GM18508 (cell line): ENCODE results near the gene ENDOD1.

Source experiments
- ATAC-seq: cut with Tn5 transposase; IDR thresholded peaks from one replicate; pipeline ENCODE4 v1.9.1; 2021; ENCODE audit warnings: moderate number of reproducible peaks; ENCODE audit not compliant: insufficient read depth, unreplicated experiment

The ENDOD1 gene

GRCh38 chr11:95137299-95137698, 47.7 kb downstream of the ENDOD1 start:
- ATAC-seq = no peak

GRCh38 chr11:95138448-95138847, 48.8 kb downstream of the ENDOD1 start:
- ATAC-seq = peak; percentile 60

- ATAC-seq = no peak
Observed at GRCh38 chr11:95140397-95141033, 50.9 kb downstream of the ENDOD1 start.

DNA sequence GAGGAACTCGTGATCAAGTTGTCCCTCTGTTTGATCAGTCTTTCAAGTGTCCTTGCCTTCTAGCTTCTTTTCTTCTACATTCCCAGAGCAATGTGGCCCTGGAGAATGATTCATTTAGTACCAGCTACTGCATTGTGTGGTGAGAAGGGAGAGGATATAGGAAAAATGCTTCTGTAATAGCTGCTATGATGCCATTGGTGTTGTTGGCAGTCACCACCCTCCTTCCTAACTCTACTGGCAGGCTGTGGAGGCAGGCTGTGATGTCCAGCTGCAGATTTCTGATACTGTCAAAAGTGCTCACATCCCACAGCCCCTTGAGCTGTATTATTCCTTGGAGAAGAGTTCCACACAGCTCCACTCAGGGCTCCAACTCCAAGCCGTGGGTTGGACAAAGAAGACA, 52.8 kb downstream of the ENDOD1 start:
- no peak for ATAC-seq

DNA sequence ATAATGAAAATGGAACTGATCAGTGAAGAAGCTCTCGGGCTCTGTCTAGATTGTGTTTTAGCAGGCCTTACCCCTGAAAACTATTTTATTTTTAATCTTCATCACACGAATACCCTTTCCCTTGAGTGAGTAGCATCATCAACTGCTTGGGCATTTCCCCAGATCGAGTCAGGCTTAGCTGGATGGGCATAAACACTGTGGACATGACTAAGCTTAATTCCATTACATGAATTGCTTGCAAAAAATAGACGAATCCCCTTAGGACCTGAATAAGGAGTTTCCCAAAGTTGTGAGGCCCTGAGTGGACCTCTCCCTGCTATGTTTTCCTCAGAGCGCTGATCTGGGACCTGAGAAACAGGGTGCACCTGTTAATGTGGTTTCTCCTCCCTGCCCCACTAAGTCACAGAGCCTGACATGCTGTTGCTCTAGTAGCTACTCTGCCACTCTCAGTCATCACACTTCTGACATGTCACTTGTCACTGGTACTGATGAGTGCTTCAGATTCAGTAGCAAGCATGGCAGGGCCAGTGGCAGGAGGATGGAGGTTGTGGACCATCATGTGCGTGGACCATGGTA, 53.5 kb downstream of the ENDOD1 start:
- no peak for ATAC-seq

DNA sequence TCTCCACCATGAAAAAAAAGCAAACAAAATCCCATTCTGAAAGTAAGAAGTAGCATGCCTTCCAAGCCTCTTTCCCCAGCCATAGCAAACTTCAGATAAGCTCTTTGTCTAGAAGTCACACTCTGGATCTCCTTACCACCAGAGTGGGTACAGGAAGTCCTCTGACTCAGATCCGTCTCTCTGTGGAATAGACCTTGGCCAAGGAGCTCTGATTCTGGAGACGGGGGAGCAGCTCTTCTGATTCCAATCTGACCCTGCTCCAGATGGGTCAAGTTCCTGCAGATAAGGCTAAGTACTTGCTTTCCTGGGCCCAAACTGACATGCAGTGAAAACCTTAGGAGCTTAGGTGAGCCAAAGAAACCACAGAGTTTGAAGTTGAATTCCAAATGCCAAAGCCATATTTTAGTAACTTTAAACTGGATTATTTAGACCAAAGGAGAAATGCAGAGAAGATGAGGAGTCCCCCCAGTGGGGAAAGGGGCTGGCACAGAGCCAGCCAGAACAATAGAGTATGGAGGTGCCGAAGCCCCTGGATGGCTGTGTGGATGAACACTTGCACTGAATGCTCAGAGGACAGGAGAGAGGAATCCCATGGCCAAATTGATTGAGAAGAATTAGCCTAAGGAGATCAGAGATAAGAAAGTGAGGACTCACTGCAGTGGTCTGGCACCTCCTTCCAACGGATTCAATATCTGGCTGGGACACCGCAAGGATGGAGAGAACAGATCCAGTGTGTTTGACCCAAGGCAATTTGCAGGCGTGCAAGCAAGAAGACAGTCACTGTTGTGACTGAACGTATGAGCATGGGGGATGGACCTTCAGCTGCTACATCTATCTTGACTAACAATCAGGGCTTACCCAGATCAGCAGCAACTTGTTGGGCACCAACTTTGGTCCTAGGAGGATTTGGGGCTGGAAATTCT, 54.9 kb downstream of the ENDOD1 start:
- ATAC-seq = no peak

DNA sequence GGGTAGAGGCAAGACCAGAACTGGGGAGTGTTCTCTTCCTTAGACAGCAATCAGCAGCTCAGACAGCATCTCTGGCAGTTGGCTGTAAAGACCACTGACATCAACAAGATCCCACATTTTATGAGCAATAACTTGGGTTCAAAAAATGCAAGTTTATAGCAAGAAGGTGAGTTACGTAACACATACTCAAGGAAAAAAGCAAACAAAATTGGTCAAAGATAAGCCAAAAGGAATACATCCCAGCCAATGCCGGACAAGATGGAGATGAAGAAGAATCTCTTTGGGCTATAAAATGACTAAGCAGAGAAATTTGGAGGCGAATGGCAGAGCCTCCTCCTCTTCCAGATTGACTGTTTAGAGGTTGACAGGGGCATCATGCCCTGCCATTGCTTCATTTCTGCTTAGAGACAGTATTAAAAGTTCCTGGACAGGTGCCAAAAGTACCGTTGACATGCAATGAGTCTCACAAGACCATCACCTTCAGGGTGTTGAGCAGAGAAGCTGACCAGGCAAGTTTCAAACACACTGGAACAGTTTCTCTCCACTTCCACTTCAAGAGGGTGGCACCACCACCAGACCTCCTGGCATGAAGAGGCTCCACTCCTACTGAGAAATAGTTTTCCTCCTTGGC, 55.9 kb downstream of the ENDOD1 start:
- ATAC-seq = no peak

- no peak for ATAC-seq
Observed at GRCh38 chr11:95147364-95147905, 57.8 kb downstream of the ENDOD1 start.

DNA sequence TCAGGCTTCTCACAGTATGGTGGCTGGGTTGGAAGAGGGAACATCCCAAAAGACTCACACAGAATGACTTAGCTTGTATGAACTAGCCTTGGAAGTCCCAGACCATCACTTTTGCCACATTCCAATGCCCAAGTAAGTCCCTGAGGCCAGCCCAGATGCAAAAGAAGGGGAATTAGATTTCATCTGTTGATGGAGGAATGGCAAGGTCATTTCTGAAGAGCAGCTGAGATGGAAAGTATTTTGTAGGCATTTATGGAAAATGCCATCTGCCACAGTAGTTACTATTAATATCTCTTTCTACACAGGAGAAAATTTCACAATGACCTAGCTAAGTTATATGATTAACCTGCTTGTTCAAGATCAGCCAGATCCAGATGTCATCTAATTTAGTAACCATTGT, 58.8 kb downstream of the ENDOD1 start:
- no peak for ATAC-seq

- no peak for ATAC-seq
Observed at GRCh38 chr11:95148938-95149337, 59.3 kb downstream of the ENDOD1 start.

GRCh38 chr11:95149651-95150364, 60.2 kb downstream of the ENDOD1 start:
- ATAC-seq = no peak

DNA sequence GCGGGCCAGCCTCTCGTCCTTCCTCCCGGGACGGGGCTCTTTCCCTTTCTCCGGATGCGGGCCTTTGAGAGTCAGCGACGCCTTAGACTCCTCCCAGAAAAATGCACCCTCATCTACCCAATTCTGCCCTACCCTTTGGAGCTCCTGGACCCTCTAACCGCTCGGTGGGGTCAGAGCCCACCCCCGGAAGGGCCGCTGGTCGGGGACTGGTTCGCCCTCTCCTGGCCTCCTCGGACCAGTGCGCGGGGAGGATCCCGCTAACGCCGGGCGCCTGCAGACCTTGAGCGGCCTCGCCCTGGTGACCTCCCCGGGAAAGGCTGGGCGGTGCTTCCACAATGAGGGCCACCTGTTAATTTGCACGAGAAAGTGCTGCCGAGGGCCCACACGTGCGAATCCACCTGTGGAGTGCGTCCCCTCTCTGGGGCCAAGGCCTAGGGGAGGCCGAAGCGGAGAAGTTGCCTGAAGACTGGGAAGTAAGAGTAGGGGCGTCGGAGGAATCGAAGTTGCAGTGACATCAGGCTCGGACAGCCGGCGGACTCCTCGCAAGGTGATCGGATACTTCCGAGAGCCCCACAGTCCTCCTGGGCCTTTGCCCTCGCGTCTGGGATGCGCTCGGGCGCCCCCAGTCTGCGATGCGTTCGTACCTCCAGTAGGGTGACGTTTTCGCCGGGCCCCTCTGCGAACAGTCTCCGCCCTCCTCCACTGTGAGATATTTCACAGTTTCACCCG, 61.5 kb downstream of the ENDOD1 start:
- peak; percentile 77 for ATAC-seq

DNA sequence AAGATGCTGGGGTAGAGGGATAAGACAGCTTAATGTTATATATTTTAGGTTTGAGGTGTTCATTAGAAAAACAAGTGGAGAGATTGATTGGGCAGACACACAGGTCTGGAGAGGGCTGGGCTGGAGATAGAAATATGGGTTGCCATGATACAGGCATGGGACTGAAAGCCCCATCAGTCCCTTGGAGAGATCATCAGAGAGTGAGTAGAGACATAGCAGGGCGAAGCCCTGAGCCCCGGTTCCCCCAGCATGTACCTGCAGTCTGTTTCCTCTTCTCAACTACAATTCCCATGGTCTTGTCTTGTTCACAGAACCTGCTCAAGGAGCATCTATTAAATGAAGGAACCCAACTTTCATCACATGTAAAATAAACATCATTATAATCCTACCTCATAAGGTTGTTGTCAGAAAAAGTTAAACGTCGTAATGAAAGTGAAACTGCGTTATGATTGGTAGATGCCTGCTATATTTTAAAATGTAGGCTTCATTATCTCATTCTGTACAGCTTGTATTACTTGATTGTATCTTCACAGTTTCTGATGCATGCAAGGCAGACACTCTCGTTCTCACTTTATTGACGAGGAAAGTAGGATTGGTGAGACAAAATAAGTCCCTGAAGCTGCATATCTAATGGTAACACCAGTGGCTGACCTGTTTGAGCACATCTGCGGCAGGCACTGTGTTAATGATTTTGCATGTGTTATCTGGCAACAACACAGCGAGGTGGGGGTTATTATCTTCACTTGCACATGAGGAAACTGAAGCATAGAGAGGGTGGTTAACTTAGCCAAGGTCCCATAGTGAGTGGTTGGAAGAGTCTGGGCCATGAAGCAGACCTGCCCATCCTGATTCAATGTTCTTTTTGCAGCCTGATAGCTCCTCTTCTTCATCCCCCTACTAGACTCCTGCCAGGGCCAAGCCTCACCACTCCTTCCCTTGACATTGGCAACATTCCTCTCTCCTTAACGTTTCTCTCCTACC, 63.5 kb downstream of the ENDOD1 start:
- no peak for ATAC-seq

GRCh38 chr11:95153857-95154246, 64.2 kb downstream of the ENDOD1 start:
- ATAC-seq = no peak

DNA sequence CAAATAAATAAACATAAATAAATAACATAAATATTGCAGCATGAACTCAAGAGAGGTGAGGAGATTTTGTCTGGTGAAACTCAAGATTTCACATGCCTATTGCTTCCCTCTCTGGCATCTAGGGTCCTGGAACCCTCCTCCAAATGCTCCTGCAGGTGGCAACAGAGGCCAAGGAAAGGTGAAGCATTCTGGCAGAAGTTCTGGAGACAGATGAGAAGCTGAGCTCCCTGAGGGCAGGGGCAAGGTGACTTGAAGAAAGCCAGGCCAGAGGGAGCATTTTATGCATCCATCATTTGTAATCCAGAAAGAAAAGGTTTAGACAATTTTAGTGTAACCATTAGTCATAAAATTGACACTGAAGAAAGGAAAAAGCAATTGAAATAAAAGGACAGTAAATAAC, 64.9 kb downstream of the ENDOD1 start:
- ATAC-seq = no peak

DNA sequence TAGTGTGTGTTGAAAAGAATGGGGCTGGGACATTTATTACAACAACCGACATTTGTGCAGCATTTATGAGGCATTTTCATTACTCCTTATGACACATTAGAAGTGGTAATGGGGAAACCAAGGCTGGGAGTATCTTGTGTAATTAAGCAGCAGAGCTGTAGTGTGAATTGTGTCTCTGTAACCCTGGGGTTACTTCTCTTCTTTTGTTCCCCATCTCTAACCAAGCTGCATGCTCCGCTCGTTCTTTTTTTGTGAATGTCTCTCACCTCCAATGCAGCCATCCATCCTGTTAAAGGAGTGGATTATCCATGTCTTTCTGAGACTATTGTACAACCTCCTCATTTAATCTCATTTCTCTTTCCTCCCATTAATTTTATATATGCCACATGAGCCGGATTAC, 65.7 kb downstream of the ENDOD1 start:
- no peak for ATAC-seq

DNA sequence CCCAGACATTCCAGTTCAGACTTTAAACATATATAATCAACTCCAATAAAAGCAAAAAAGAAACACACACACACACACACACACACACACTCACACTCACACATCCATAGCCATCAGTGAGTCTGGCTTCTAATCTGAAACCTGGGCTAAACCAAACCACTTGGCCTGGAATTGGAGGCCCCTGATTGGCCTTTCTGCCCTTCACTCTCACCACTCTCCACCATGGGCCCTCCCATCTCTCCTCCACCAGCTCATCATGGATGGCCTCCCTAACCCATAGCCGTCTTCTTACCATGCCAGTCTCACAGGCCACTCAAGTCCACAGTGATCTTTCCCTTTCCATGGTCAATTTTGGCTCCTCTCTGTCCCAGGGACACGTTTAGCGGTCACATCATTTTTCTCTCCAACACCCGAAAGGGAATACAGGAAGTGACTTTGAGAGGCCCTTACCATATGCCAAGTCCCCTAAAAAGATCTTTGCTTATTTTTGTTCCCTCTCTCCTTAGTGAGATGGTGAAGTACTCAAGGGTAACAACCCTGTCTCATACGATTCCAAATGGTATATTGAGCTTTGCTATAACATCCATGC, 66.6 kb downstream of the ENDOD1 start:
- no peak for ATAC-seq
